H1 (cell line): ENCODE data around the gene CLDN2. TPM values are rescaled to one million over a fixed set of nuclear protein-coding genes. Genes with fewer than 3 reads are reported as not detected.
"Not testable (repeated sequence)": the region's sequence is repeated elsewhere in the genome, so short reads cannot be mapped to it uniquely, and the experiment has no call there.

Experiments used
- CTCF ChIA-PET: fragments of 300-600 bp; sonication (Branson Sonifier 250); formaldehyde crosslinking; loops from one replicate; lab custom pipeline; 2021; ENCODE audit not compliant: partially characterized antibody; lab: Charles Lee
- POLR2A ChIA-PET: fragments of 300-600 bp; sonication (Branson Sonifier 250); formaldehyde crosslinking; loops from one replicate; lab custom pipeline; 2021; ENCODE audit warnings: inconsistent platforms; ENCODE audit not compliant: partially characterized antibody; lab: Charles Lee
- DNase-seq, 2 experiments: peaks; one replicate each; pipeline versions ENCODE4 v3.0.0 to v3.0.0-alpha.2; 2010 to 2022; ENCODE audit warnings: low spot score in 2 of 2, low read depth in 1 of 2, mixed read lengths in 1 of 2
- FAIRE-seq: peaks from 2 replicates; lab custom pipeline; 2011; peaks lifted over from hg19 to GRCh38; lab: Jason Lieb, UNC
- H2AFZ ChIP-seq: 2 replicates; pipeline ENCODE4 v1.8.1; 2012; ENCODE audit warnings: low read length, inconsistent platforms
- H2AK5ac ChIP-seq: 2 replicates; pipeline ENCODE4 v1.6.1; 2013; ENCODE audit warnings: low read depth, low read length
- H2BK120ac ChIP-seq: replicated peaks from 2 replicates; pipeline ENCODE3; 2013; ENCODE audit warnings: low read depth, low read length, inconsistent platforms
- H2BK12ac ChIP-seq: 2 replicates; pipeline ENCODE4 v1.6.1; 2013; ENCODE audit warnings: low read depth, low read length
- H2BK15ac ChIP-seq: 2 replicates; pipeline ENCODE4 v1.6.1; 2013; ENCODE audit warnings: low read length
- H2BK20ac ChIP-seq: 2 replicates; pipeline ENCODE4 v1.6.1; 2013; ENCODE audit warnings: low read length
- H2BK5ac ChIP-seq: 2 replicates; pipeline ENCODE4 v1.6.1; 2013; ENCODE audit warnings: low read depth, low read length
- H3K14ac ChIP-seq: 2 replicates; pipeline ENCODE4 v1.6.1; 2013; ENCODE audit warnings: inconsistent platforms; ENCODE audit not compliant: insufficient read length
- H3K18ac ChIP-seq: 2 replicates; pipeline ENCODE4 v1.6.1; 2013; ENCODE audit warnings: low read length; ENCODE audit errors: extremely low read depth
- H3K23ac ChIP-seq: 2 replicates; pipeline ENCODE4 v1.6.1; 2013; ENCODE audit warnings: inconsistent platforms; ENCODE audit not compliant: insufficient read length
- H3K23me2 ChIP-seq: 2 replicates; pipeline ENCODE4 v1.6.1; 2013; ENCODE audit warnings: low read depth, low read length
- H3K27ac ChIP-seq: 2 replicates; pipeline ENCODE4 v1.6.1; 2011; ENCODE audit warnings: low read depth, low read length, inconsistent platforms
- H3K27me3 ChIP-seq, 4 experiments: replicated peaks in 1 of 4; 1 replicate in 1 of 4; 2 replicates in 3 of 4; pipeline versions ENCODE4 v1.6.1 to v1.8.1; 2011 to 2013; ENCODE audit warnings: low read length in 3 of 4, mild to moderate bottlenecking in 3 of 4, inconsistent platforms in 2 of 4, mixed read lengths in 2 of 4, moderate library complexity in 1 of 4; ENCODE audit not compliant: control insufficient read depth in 3 of 4, insufficient read depth in 3 of 4; ENCODE audit errors: extremely low read depth in 1 of 4
- H3K36me3 ChIP-seq, 4 experiments: 2 replicates each; pipeline versions ENCODE4 v1.6.1 to v1.8.1; 2011 to 2013; ENCODE audit warnings: mild to moderate bottlenecking in 4 of 4, low read length in 3 of 4, moderate library complexity in 2 of 4, control low read depth in 1 of 4, inconsistent platforms in 1 of 4; ENCODE audit not compliant: insufficient read depth in 4 of 4, control insufficient read depth in 2 of 4
- H3K4ac ChIP-seq: replicated peaks from 2 replicates; pipeline ENCODE3; 2013; ENCODE audit warnings: low read length, low read depth, mixed read lengths, inconsistent platforms; ENCODE audit not compliant: insufficient read length
- H3K4me1 ChIP-seq, 4 experiments: replicated peaks in 1 of 4; 1 replicate in 1 of 4; 2 replicates in 3 of 4; pipeline versions ENCODE4 v1.6.1 to v1.8.1; 2011 to 2013; ENCODE audit warnings: low read length in 3 of 4, inconsistent platforms in 2 of 4, mixed read lengths in 1 of 4; ENCODE audit not compliant: insufficient read depth in 4 of 4, control insufficient read depth in 3 of 4
- H3K4me2 ChIP-seq, 2 experiments: 2 replicates each; pipeline versions ENCODE4 v1.6.1 to v1.8.1; 2011 to 2013; ENCODE audit warnings: low read depth in 2 of 2, low read length in 2 of 2, control low read depth in 1 of 2, inconsistent platforms in 1 of 2, mild to moderate bottlenecking in 1 of 2; ENCODE audit not compliant: insufficient read depth in 1 of 2
- H3K4me3 ChIP-seq, 4 experiments: fragments of 200-600, 300-600 bp in 1 of 4; sonication (generic), shearing (Covaris generic), sonication (Bioruptor Twin) in 1 of 4; 2 replicates each; pipeline versions ENCODE4 v1.5.1 to v1.8.1; 2011 to 2016; ENCODE audit warnings: low read length in 4 of 4, low read depth in 3 of 4, control low read depth in 2 of 4, inconsistent platforms in 2 of 4, mild to moderate bottlenecking in 2 of 4, mixed read lengths in 1 of 4, moderate library complexity in 1 of 4; ENCODE audit not compliant: insufficient read depth in 2 of 4; ENCODE audit errors: extremely low read depth in 1 of 4
- H3K56ac ChIP-seq: replicated peaks from 2 replicates; pipeline ENCODE3; 2013; ENCODE audit warnings: low read depth, mild to moderate bottlenecking, mixed read lengths, low read length, inconsistent platforms; ENCODE audit not compliant: insufficient read length
- H3K79me1 ChIP-seq: 2 replicates; pipeline ENCODE4 v1.6.1; 2013; ENCODE audit warnings: low read depth, low read length, control low read depth
- H3K79me2 ChIP-seq, 2 experiments: 2 replicates each; pipeline versions ENCODE4 v1.6.1 to v1.8.1; 2012 to 2013; ENCODE audit warnings: low read length in 2 of 2, mild to moderate bottlenecking in 2 of 2, inconsistent platforms in 1 of 2; ENCODE audit not compliant: insufficient read depth in 2 of 2, control insufficient read depth in 1 of 2
- H3K9ac ChIP-seq, 4 experiments: replicated peaks in 1 of 4; 1 replicate in 1 of 4; 2 replicates in 3 of 4; pipeline versions ENCODE4 v1.6.1 to v1.8.1; 2011 to 2013; ENCODE audit warnings: low read depth in 3 of 4, low read length in 3 of 4, control low read depth in 2 of 4, mild to moderate bottlenecking in 2 of 4, moderate library complexity in 2 of 4, inconsistent platforms in 1 of 4; ENCODE audit errors: extremely low read depth in 1 of 4
- H3K9me3 ChIP-seq, 2 experiments: 2 replicates each; pipeline versions ENCODE4 v1.6.1 to v1.8.1; 2012 to 2013; ENCODE audit warnings: mild to moderate bottlenecking in 2 of 2, moderate library complexity in 2 of 2, control low read depth in 1 of 2, inconsistent platforms in 1 of 2, low read depth in 1 of 2, low read length in 1 of 2, mixed read lengths in 1 of 2; ENCODE audit not compliant: insufficient read depth in 2 of 2
- H4K20me1 ChIP-seq, 2 experiments: replicated peaks in 1 of 2; 2 replicates each; pipeline versions ENCODE3 to v1.8.1; 2011 to 2013; ENCODE audit warnings: inconsistent platforms in 2 of 2, low read length in 2 of 2, mild to moderate bottlenecking in 1 of 2; ENCODE audit not compliant: insufficient read depth in 2 of 2, control insufficient read depth in 1 of 2
- H4K5ac ChIP-seq: 2 replicates; pipeline ENCODE4 v1.6.1; 2013; ENCODE audit warnings: low read length, low read depth, mixed read lengths, inconsistent platforms; ENCODE audit not compliant: insufficient read length
- H4K8ac ChIP-seq: 2 replicates; pipeline ENCODE4 v1.8.0; 2013; ENCODE audit warnings: mild to moderate bottlenecking, moderate library complexity, low read length, inconsistent platforms; ENCODE audit not compliant: insufficient read depth; ENCODE audit errors: extremely low read depth
- H4K91ac ChIP-seq: replicated peaks from 2 replicates; pipeline ENCODE3; 2013; ENCODE audit warnings: low read length, mixed read lengths, inconsistent platforms; ENCODE audit not compliant: insufficient read length
- WGBS, 2 experiments: shearing (Covaris generic) in 1 of 2; methylation state at CpG; one replicate each; pipeline versions ENCODE4 v1.1.6 to v1.1.7; 2013 to 2015; ENCODE audit warnings: low lambda C conversion rate in 2 of 2, mixed read lengths in 2 of 2, inconsistent platforms in 1 of 2, low coverage in 1 of 2, missing lambda C conversion rate in 1 of 2; ENCODE audit not compliant: insufficient replicate concordance in 2 of 2, insufficient coverage in 1 of 2, insufficient read length in 1 of 2; ENCODE audit errors: extremely low coverage in 1 of 2, missing lambda C conversion rate in 1 of 2; 5-methylcytosine and 5-hydroxymethylcytosine counted together
- polyA plus RNA-seq, 7 experiments: library from polyadenylated mRNA; depleted of rRNA in 3 of 7; stranded (reverse) in 5 of 7; unstranded in 2 of 7; fragments of >200 nt in 5 of 7; fragments of 200-250 nt in 2 of 7; gene quantifications; 1 replicate in 5 of 7; 2 replicates in 1 of 7; 4 replicates in 1 of 7; pipeline versions ENCODE4 v1.2.1 to v1.2.3, GENCODE V29; 2011 to 2013; ENCODE audit warnings: missing spikeins in 2 of 7, mixed read lengths in 2 of 7
- total RNA-seq: library from RNA; stranded (reverse); fragmentation: NEBNext Ultra II Directional; extraction: Animal tissue kit (Norgen Biotek cat#: 25700); gene quantifications from 2 replicates; pipeline ENCODE4 v1.2.1, GENCODE V29; 2021

The CLDN2 gene
- total and polyA plus RNA-seq, 2 of the 8 experiments (the other 6 are each of a cell fraction or from before 2014, with no cell fraction given), result 0.02 TPM; not detected in 1

DNA sequence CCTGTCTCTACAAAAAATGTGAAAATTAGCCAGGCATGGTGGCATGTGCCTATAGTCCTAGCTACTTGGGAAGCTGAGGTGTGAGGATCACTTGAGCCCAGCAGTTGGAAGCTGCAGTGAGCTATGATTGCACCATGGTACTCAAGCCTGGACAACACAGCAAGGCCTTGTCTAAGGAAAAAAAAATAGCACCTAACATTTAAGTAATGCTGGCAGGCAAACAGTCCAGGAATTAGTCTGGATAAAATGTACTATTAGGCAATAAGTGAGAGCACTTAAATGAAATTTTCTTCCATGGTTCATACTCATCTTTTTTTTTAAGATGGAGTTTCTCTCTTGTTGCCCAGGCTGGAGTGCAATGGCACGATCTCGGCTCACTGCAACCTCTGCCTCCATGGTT lies 47.4 kb upstream of the CLDN2 start:
- H2BK120ac ChIP-seq, H3K4me2 ChIP-seq, H3K56ac ChIP-seq, H3K27me3 ChIP-seq, H3K23me2 ChIP-seq, H4K91ac ChIP-seq, H2AFZ ChIP-seq, H2AK5ac ChIP-seq, H3K9me3 ChIP-seq, H4K20me1 ChIP-seq, H3K9ac ChIP-seq, H2BK12ac ChIP-seq, H3K27ac ChIP-seq, H4K5ac ChIP-seq, H3K23ac ChIP-seq, H3K79me1 ChIP-seq, POLR2A ChIA-PET, DNase-seq, H3K14ac ChIP-seq, H3K4ac ChIP-seq, H3K79me2 ChIP-seq, H3K36me3 ChIP-seq, H3K4me1 ChIP-seq, H2BK5ac ChIP-seq, H3K18ac ChIP-seq, H3K4me3 ChIP-seq, H2BK20ac ChIP-seq, H2BK15ac ChIP-seq, FAIRE-seq, H4K8ac ChIP-seq: not testable (repeated sequence)
- CTCF ChIA-PET, result interaction anchor here (4.2 kb wide), 1 partner anchor 21 kb away, joined by 19 read pairs; no protein-coding TSS in a partner anchor
- no CpG with 5 or more reads among the region's 2 CpGs for WGBS, 2 experiments
